GM13976 (cell line): Measurements from ENCODE around the gene KCNH4.
"Not testable (repeated sequence)": the region's sequence is repeated elsewhere in the genome, so short reads cannot be mapped to it uniquely, and the experiment has no call there.

Experiments used
- DNase-seq: peaks from one replicate; pipeline ENCODE4 v3.0.0; 2012; ENCODE audit warnings: low spot score
- in situ Hi-C: fragments of 300-500 bp; cut with MboI; formaldehyde crosslinking; loops from one replicate; pipeline ENCODE4 v1.12.0; 2022; ENCODE audit warnings: low sequenced_read_pairs, mixed read lengths, inconsistent platforms; ENCODE audit not compliant: unreplicated experiment
- TF ChIP-seq, protein P1 (sequence below): IDR thresholded peaks from 2 replicates; pipeline ENCODE4 v1.5.1; 2012; ENCODE audit warnings: borderline replicate concordance, mild to moderate bottlenecking; ENCODE audit not compliant: insufficient read depth; ENCODE audit errors: extremely low read depth, missing control alignments, control extremely low read depth

Gene KCNH4

GRCh38 chr17:42153919-42154742 lies 26.8 kb downstream of the KCNH4 start:
- TF ChIP-seq, protein P1, sequence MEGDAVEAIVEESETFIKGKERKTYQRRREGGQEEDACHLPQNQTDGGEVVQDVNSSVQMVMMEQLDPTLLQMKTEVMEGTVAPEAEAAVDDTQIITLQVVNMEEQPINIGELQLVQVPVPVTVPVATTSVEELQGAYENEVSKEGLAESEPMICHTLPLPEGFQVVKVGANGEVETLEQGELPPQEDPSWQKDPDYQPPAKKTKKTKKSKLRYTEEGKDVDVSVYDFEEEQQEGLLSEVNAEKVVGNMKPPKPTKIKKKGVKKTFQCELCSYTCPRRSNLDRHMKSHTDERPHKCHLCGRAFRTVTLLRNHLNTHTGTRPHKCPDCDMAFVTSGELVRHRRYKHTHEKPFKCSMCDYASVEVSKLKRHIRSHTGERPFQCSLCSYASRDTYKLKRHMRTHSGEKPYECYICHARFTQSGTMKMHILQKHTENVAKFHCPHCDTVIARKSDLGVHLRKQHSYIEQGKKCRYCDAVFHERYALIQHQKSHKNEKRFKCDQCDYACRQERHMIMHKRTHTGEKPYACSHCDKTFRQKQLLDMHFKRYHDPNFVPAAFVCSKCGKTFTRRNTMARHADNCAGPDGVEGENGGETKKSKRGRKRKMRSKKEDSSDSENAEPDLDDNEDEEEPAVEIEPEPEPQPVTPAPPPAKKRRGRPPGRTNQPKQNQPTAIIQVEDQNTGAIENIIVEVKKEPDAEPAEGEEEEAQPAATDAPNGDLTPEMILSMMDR: no peak
- DNase-seq: no peak
- in situ Hi-C loops: no loop called here

GRCh38 chr17:42146911-42147607 lies 33.9 kb downstream of the KCNH4 start:
- TF ChIP-seq, protein P1: no peak
- in situ Hi-C loops: no loop called here
- DNase-seq: no peak

DNA sequence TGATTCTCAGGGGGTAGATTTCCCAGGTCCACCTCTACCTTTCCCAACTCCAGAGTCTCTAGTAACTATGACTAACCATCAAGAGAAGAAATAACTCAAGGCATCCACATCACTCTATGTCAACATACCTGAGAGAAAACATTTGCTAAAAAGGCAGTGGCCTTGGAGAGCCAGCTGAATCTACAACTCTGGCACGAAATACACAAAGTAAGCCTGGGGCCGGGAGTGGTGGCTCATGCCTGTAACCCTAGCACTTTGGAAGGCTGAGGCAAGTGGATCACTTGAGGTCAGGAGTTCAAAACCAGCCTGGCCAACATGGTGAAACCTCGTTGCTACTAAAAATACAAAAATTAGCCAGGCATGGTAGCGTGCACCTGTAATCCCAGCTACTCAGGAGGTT lies 37.8 kb downstream of the KCNH4 start:
- in situ Hi-C loops: not testable (repeated sequence)

DNA sequence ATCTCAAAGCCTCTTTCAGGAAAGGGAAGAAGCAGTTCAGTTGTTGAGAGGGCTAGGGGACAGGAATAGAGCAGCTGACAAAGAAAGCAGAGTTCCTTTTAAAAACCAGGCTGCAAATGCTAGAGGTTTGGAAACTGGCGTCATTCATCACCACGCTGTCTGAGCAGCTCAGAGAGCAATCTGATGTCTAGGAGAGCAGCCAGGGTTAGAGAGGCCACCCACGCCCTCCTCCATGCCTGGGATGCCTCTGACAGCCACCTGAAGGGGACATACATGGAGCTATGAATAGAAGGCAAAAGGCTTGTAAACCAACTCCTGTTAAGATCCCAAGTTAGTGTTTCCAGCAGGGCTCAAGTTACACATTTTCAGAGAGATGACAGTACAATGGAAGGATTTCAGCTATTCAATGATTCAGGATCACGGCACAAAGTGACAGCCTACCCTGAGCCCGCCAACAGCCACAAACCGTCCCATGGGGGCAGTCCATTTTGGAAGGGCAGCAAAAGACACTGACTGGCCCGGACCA lies 38.5 kb downstream of the KCNH4 start:
- in situ Hi-C loops: no loop called here
- TF ChIP-seq, protein P1: no peak
- no peak for DNase-seq

More for the DNA sequence above, 37.8 kb downstream of the KCNH4 start:
- not testable (repeated sequence) for DNase-seq

GRCh38 chr17:42141382-42141781 lies 39.6 kb downstream of the KCNH4 start:
- in situ Hi-C loops: no loop called here
- TF ChIP-seq, protein P1: no peak
- DNase-seq: no peak

- DNase-seq, in situ Hi-C loops: not testable (repeated sequence)
Observed at GRCh38 chr17:42140690-42141089, 40.3 kb downstream of the KCNH4 start.

GRCh38 chr17:42138749-42139492 lies 42.0 kb downstream of the KCNH4 start:
- DNase-seq: no peak
- in situ Hi-C loops: no loop called here
- TF ChIP-seq, protein P1: no peak
